Astrocyte of the hippocampus (primary cell): ENCODE data around the gene ZNF804B.

Experiments
- DNase-seq: peaks from one replicate; pipeline ENCODE4 v3.0.0; 2011; ENCODE audit warnings: low read depth, low spot score

ZNF804B gene

DNA sequence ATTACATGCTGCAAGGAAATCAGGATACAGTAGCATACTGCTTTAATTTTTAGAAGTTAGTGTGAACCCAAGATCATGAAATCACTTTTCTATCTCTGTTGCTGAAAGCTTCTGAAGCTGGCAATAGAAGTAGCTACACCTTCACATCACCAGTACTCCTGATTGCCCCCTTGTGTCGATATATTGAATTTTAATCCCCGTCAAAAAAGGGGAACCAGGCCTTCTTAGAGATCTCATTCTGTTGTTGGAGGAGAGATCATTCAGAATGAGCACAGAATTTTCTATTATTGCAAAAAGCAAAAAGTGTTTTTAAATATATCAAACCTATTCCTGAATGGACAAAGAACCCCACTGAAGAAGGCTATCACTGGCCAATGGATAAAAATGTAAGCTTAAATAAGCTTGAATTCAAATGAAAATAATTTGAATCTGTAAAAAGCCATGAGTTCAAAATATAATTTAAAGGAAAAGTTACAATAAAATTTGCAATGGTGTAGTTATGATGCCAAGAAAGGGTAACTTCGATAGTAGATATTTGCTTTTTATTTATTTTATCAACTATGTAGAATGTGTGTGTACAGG lies 75.7 kb downstream of the ZNF804B start:
- DNase-seq: peak; percentile 51

DNA sequence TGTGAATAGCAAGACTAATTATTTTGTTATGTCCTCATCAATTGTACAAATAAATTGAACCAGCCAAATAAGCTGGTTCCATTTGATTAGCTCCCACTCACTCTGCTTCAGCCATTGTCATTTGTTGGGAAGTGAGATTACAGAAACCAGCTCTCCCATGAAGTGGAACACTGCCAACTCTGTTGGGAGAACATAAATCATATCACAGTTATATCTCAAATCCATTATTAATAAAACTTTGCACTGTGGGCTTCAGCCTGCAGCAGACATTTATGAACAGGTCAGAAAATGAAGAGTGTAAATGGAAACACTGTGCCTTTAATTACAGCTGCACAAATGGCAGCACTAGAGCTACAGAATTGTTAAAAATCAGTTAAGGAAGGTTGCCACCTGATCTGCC lies 82.7 kb downstream of the ZNF804B start:
- DNase-seq: no peak

DNA sequence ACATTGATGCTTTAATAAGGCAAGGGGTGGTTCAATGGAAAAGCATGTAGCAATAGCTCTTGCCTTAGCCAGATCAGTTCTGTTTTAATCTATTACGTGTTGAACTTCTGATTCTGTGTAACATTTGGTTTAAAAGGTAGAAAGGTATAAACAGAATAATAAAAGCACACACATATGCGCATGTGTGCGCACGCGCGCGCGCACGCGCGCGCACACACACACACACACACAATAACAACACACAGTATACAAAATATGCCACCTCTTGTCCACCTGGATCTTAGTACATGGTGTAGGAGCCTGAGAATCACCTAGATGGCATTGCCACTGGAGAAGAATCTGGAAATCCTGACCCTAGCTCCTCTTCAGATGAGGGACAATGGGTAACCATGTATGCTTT lies 85.6 kb downstream of the ZNF804B start:
- DNase-seq: no peak

DNA sequence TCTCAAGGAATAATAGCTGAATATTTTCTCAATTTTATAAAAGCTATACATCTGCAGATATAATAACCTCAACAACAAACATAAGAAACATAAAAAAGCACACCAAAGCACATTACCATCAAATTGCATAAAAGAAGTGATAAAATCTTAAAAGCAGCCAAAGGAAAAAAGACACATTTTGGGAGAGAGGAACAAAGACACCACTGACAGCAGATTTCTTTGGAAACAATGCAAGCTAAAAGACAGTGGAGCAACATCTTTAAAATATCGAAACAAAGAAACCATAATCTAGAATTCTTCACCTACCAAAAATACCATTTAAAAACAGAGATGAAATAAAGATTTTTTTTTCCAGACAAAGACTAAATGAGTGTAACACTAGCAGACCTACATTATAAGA lies 91.7 kb downstream of the ZNF804B start:
- DNase-seq: no peak

DNA sequence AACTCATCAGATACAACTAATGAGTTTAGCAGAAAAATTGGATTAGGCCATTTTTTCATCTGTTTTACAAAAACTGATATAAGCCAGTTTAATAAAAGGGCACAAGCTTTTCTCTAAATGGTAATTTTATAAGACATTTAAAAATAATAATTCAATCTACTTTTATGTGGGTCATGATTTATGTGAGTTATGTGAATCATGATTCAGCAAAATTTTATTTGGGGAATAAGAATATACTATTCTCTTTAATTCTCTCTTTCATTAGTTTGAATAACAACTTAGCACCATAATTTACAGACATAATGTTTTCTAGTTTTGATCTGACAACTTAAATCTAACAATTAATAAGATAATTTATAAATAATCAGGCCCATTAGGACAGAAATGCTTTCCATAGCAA lies 99.8 kb downstream of the ZNF804B start:
- DNase-seq: no peak

DNA sequence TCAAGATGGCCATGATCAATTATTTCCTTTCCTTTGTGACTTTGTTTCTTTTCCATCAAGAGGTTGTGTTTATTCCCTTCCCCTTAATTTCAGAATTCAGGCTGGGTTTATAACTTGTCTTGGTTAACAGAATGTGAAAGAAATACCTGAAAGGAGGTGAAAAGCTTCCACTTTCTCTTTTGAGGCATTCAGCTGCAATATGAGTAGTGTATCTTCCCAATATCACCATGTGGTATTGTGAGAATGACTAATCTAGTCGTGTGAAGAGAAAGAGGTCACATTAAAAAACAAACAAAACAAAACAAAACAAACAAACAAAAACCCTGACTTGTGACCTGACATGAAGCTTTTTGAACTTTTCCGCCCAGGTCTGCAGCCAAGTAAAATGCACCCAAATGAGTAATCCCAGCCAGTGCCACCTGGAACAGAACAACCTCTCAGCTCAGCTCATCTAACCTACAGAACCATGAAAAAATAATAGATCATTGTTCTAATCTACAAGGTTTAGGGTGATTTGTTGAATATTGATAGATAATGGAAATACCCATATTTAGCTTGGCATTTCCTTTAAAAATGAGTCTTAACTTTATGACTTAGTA lies 106.9 kb downstream of the ZNF804B start:
- DNase-seq: no peak

DNA sequence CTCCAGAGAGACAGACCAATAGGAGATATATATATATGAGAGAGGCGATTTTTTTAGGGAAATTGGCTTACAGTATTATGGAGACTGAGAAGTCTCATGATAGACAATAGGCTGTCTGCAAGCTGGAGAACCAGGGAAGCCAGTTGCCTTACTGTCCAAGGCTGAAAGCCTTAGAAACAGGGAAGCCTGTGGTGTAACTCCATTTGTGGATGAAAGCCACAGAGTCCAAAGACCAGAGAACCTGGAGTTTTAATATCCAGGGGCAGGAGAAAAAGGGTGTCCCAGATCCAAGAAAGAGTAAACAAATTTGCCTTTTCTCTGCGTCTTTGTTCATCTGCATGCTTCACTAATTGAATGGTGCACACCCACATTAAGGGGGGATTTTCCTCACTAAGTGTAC lies 107.7 kb downstream of the ZNF804B start:
- no peak for DNase-seq

DNA sequence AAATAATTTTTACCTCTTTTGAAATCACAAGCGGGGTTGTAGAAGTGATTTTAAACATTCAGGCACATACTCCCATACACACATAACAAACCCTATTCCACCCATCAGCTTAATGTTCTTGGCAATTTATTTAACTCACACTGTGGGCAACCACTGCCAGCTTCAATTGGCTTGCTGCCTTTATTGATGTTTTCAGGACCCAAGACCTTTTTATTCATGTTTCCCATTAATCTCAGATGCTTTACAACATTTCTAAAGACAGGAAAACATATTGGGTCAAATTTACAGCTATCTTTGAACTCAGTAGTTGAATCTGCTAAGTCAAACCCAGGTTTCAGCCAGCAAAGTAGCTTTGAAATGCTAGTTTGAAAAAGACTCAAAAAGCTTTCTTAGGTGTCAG lies 109.0 kb downstream of the ZNF804B start:
- no peak for DNase-seq

DNA sequence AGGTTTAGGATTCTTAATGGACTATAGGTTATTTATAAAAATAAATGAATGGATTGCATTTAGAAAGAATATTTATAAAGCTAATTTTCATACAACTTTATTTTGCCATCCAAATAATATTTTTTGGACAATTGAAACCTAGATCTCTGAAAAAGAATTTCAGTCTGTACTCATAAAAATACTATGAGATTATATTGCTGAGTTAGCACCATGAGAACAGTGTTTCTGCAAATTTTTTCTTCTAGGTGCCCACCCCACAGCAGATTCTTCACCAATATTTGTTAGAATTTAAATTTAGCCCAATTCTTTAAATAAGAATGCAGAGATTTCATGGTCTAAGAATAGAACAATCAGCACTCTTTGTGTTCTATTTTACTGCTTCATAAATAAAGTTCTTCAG lies 121.6 kb downstream of the ZNF804B start:
- no peak for DNase-seq

DNA sequence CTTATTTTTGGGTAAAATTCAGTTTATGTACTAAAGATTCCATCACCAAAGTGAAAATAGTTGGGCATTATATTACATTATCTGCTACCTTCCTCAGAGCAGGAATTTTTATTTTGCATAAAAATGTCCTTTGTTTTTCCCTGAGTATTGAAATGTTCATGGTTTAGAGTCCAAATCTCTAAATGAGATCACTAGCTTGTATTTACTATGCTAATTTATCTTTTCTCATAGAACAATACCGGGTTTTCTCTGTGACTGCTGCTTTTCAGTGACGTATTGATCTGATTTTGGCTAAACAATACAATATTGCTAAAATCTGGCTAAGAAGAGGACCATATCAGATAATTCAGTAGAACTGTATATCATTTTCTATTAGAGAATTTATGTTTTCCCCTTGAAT lies 125.6 kb downstream of the ZNF804B start:
- no peak for DNase-seq

DNA sequence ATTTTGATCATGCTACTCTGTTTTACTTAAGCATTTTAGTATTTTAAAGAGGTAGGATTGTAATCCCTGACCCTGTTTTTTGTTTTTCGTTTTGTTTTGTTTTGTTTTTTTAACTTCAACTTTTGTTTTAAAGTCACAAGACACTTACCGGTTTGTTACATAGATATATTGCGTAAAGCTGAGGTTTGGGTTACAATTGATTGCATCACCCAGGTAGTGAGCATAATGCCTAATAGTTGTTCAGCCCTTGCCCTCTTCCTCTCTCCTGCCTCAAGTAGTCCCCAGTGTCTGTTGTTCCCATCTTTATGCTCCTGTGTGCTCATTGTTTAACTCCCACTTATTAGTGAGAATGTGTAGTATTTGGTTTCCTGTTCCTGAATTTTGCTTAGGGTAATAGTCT lies 129.2 kb downstream of the ZNF804B start:
- DNase-seq: no peak

DNA sequence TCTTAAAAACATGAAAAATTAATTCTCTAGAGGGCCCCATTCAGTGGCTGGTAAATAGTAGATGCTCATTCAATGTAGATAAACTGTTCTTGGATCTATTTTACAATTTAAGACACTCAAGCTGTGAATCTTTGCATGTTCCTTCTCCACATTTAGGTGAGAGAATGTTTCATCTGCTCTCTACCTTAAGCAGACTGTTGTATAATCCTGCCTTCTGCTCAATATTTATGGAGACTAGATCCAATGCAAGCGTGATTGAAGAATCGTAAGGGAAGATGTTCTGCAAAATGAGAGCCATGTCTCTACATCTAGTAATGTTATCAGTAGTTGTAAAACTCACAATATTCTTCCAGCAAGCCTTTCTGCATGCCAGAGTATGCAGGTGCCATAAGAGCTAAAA lies 151.0 kb downstream of the ZNF804B start:
- no peak for DNase-seq

DNA sequence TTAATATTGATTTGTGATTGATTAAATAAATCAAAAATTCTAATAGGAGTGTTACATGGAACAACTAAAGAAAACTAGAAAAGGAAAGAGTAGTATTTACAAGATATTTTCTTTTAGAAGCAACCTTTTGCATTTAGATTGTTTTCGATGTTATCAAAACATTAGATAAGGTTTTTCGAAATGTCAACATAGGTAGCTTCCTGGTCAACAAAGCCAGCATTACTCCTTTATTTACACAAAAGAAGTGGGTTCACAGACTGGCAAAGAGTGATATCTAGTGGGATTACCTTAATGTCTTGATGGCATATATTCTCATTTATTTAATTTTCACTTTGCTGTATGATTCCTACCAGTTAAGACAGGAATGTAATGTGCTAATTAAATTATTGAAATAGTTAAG lies 153.4 kb downstream of the ZNF804B start:
- DNase-seq: no peak

DNA sequence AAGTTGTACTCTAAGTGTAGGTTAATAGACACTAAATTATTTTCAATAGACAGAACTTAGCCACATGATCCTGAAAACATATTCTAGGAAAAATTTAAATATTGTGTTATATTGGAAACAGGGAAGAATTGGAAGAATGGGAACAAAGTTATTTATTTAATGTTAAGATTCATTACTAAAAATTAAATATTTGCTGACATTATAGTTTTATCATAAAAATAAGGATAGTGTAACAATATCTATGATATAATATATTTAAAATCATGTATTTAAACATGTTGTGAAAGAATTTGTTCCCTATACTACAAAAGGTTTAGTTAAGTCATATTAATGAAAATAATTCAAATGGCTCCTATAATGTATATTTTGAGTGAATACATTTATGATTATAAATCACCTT lies 156.1 kb downstream of the ZNF804B start:
- no peak for DNase-seq

DNA sequence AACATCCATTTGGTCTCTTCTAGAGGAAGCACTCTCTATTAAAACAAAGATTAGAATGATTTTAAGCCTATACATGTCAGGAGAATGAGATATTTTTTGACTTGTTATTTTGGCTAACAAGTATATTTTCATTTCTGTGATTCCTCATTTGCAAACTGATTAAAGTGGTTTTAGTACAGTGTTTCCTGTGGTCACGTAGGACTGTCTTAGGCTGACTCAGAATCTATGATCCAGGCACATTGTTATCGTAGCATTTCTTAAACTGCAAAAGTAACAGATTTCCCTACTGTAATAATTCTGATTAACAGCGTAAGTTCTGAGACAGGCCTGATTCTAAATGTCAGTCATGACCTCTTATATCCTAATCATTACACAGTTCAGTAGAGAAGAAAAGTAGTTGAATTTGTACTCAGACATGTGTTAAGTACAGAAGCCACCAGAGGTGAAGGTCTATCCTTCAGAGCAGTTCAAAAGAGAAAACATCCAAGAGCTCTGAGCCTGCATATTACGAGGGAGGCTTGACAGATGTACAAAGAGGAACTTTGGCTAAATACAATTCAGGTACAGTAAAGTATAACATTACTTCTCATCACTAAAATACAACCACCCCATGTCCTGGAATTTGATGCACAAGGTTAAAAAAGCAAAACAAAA lies 160.1 kb downstream of the ZNF804B start:
- DNase-seq: peak; percentile 7

DNA sequence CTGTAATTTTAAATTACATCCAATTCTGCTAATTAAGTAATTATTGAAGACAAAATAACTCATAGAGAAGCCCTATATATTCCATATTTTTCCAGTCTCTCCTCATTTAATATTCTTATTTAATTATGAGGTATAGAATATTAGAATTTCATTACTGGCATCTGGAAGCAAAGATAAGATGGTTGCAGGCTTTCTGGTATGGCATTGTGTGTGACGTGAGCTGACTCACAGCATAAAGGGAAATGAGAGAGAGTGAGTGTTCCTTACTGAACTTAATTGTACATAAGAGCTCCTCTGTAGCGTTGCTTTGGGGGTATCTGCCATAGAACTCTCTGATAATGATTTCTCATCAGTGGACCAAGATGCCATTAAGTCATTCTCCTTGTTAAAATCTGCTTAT lies 163.4 kb downstream of the ZNF804B start:
- DNase-seq: no peak

DNA sequence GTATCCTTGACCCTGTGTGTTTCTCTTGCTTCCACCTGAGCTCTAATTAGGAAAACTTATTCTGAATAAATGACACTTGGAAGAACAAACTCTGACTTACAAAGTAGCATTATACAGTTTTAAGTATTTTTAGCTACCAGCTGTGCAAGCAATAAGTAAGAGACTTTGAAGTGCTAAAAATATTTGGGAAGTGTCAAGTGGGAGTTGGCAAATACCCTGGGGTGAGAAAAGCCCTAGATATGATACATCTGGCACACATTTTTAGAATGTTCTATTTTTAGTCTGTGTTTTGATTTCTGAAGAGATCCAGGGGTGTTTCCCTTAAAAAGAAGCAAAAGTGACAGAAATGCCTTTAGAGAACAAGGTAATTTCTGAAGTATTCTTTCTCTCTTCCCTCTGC lies 168.8 kb downstream of the ZNF804B start:
- DNase-seq: no peak

DNA sequence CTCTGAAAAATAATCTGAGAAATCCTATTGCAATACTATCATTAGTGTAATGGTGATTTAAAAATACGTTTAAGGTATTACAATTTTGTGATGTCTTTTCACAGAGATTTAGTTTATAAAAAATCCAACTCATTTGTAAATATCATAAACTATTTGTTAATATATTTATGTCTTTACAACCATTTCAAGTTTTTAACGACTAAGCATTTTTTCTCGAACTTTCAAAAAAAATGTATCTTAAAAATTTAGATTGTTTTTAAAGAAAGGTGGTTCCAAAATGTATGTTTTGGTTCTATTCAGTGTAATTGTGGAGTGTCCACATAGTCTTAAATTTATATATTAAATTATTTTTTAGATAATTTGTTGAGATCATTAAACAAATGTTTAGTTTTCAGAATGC lies 170.2 kb downstream of the ZNF804B start:
- DNase-seq: no peak

DNA sequence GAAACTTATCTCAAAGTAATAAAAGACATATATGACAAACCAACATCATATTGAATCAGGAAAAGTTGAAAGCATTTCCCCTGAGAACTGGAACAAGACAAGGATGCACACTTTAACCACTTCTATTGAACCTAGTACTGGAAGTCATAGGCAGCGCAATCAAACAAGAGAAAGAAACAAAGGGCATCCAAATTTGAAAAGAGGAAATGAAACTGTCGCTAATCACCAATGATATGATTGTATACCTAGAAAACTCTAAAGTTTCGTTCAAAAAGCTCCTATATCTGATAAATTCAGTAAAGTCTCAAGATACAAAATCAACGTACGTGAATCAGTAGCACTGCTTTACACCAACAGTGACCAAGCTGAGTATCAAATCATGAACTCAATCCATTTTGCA lies 173.8 kb downstream of the ZNF804B start:
- no peak for DNase-seq

DNA sequence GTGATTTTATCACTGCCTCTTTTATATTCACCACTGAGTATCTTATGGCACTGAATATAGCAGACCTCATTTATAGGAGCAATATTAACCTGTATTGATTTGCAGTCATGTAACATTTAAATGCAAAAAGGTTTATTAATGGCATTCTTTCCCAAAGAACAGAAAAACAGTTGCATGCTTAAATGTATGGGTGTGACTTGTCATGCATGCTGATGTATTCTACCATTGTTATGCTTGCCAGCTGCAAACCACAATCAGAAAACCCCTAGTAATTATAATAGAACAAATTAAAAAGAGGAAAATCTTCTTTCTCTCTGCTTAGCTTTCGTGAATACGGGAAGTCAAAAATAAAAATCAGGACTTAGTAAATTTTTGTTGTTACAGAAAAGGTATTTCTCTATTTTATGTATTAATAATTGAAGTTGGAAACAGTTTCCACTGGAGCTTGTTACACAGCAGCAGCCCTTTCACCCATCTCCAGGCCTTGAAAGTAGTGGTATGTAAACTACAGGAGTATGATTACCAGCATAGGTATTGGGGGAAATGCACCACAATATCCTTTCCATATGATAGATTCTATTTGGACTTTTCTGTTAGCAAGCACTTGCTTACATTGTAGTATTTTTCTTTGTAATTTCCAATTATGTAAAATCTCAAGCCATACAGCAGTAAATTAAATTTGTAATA lies 183.5 kb downstream of the ZNF804B start:
- DNase-seq: no peak

DNA sequence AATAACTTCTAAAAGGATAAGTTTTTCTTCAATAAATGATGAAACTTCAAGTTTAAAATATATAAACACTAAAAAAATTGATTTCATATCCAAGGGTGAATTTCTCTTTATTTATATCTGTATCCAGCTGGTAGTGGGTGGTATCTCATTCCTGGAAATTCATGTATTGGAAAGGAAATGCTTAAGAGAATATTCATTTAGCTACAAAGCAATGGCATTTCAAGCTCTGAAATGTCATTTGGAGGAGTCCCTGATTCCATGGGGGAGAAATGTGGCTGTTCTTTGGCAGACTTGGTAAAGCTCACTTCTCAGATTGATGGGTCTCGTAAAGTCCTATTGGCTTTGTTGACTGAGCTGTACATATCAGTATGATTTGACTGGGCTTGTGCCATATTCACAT lies 192.3 kb downstream of the ZNF804B start:
- no peak for DNase-seq

DNA sequence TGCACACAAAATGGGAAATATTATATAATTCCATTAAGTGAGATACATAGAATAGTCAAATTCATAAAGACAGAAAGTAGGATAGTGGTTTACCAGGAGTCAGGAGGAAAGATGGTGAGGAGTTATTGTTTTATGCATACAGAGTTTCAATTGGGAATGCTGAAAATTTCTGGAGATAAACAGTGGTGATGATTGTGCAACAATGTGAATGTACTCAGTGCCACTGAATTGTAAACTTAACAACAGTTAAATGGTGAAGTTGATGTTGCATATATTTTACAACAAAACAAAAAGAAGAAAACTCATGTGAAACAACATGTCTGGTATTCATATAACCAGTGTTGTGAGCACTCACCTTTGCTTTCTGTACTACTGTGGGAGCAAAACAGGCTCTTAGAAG lies 204.9 kb downstream of the ZNF804B start:
- no peak for DNase-seq

DNA sequence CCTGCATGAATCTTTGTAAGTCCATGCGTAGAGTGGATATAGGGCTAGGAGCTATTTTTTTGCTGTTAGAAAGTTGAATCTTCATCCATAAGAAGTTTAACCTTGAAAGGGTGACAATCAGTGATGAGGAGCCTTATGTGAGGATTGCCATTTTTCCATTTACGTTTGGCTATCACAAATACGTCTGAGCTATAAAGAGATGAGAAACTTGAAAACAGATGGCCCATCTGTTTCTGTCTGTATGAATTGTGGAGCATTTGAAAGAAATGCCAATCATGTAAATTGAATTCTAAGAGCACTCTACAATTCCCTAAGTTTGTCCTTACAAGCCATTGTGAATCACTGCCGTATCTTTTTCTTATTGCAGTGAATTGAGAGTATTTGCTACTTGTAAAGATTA lies 205.9 kb downstream of the ZNF804B start:
- DNase-seq: no peak
